Activated naive CD4-positive, alpha-beta T cell (primary cell): Measurements from ENCODE around the gene MED12L.

Experiments
- DNase-seq, 4 experiments: peaks; one replicate each; lab custom pipeline; 2025; lab: John Stamatoyannopoulos, UW

MED12L gene

DNA sequence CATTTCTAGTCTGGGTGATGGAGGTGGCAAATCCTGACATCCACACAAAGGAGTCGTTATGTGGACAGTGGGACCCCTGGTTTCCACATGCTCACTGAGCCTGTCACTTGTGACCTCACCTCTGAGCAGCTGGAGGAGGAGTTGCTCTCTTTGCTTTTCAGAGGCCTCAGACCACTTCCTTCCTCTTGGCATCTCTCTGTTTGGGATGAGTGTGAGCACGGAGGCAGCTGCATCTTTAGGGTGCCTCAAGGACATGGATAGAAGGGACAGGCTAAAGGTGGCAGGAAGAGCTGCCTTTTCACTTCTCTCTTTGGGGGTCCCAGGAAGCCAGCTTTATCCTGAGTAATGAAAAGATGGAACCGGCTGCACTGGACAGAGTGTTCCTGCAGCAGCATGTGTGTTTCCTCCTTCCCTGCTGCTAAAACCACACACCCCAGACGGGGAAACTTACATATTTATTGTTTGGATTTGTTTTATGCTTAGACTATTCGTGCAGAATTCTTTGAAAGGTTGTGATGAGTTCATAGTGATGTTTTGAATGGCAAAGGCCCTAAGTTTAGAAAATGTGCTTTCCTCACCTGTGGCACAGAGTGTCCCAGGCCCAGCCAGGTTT is 85.8 kb downstream of the MED12L start:
- DNase-seq = no peak

- DNase-seq = no peak
Observed at GRCh38 chr3:151174351-151174750, 88.9 kb downstream of the MED12L start.

- DNase-seq = no peak
Observed at GRCh38 chr3:151175952-151176351, 90.5 kb downstream of the MED12L start.

DNA sequence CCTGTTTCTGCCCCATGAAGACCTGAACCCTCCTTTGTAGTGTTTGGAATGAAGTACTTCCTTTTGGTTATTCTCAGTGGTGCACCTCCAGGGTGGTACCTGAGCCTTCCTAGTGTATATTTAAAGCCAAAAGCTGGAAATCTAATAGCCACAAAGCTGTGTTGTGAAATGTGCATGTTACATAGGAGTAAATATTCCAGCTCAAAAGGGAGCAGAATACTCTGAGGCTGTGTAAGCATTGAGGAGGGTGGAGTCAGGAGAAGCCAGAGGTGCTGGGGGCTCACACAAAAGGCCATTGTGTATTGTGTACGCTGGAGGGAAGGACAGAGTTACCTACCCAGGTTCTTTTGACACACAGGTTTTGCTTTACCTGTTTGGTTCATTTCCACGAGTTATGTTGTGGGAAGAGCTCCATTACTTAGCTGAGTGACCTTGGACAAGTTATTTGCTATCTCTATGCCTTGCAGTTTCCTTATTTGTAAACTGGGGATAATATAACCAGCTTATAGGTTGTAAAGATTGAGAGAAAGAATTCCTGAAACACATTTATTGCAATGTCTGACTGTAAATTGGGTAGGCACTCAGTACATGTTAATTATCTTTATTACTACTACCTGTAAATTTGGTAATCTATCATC is 92.9 kb downstream of the MED12L start:
- no peak for DNase-seq

DNA sequence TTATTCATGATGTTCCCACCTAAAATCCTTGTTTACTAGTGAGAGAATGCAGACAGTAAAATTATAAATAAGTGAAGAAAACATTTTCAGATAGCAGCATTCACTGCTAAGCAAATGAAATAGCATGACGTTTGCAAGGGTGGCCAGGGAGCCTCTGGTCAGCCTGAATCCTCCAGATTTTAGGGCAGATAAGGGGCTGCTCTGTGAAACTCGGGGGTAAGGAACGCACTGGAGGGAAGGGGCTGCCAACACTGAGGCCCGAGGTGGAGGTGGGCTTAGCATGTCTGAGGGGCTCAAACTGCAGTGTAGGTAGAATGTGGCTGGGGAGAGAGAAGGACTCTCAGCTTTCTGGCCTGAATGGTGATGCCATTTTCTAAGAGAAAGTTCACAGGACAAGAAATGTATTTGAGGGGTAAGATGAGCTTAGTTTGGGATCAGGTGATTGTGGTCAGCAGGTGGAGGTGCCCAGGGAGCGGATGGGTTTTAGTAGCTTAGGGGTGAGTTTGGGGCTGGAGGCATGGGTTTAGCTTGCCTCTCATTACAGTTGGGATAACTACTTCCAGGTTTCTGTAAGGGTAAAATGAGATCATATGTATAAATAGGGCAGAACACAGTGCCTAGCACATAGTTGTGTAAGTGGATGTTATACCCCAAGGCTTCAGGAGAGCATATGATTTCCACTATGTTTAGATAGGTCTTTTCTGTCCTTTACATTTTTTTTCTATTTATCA is 97.0 kb downstream of the MED12L start:
- no peak for DNase-seq

GRCh38 chr3:151183265-151183671 is 97.8 kb downstream of the MED12L start:
- no peak for DNase-seq

- DNase-seq = no peak
Observed at GRCh38 chr3:151191095-151191494, 105.6 kb downstream of the MED12L start.

DNA sequence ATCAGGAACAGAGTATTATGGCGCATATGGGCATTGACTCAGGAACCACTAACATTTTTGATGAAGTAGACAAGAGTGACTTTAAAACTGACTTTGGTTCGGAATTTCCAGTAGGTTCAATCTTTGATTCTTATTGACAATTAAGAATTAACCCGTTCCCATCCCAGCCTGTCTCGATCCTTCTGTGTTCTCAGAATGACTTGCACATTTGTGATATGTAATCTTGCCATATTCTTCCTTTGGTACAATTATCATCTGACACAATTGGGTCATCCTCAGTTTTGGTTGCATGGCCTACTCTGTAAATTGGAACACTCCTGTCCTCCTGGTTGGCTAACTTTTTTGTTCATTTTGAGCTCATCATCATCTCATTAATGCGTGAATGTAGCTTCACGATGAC is 107.1 kb downstream of the MED12L start:
- no peak for DNase-seq

- no peak for DNase-seq
Observed at GRCh38 chr3:151195826-151196225, 110.4 kb downstream of the MED12L start.

DNA sequence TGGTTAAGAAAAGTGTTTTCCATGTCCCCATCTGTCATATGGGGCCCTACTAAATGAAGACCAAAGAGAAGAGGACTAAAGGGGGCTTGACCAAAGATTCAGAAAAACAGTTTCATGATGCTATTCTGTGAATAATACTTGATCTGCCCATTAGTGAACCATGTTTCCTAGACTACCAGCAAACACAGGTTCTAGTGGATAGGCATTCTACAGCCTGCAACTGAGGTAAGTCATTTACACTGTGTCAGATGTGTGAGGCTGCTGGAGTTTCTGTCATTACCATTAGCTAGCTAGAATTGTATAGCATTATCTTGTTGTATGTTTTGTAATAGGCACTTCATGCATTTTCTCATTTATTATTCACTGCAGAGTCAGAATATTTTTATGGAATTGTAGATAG is 111.0 kb downstream of the MED12L start:
- no peak for DNase-seq

GRCh38 chr3:151197228-151197627 is 111.8 kb downstream of the MED12L start:
- DNase-seq = no peak

DNA sequence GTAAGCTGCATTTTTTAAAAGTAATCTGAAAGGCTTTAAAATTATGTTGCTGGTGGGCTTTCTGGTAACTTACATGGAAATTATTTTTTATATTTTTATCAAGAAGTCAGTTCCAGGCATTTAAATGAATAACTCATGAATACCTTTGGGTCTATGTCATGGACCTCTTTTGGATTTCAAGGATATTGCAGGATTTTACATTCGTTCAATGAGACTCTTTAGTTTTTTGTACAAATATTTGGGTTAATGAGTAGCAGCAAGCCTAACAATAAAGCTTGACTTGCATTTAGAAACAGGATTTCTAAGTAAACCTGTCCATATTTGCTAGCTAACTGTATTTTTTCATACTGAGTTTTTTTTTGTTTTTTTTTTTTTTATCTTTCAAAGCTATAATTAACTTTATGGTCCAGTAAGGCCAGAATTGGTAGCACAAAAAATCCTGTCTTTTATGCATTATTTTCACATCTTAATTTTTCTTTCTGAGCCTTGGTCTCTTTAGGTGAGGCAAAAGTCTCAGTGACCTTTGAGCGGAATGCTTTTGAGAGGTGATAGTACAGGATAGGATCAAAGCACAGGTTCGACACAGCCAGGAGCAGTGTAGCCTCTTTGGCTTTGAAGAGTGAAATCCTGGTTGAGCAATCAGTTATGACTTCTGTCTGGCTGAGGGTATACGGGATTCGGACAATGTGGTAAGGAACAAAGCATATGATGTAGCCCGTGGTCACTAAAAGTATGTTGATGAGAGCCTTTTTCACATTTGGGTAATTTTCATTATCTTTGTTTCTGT is 112.7 kb downstream of the MED12L start:
- DNase-seq = no peak

- no peak for DNase-seq
Observed at GRCh38 chr3:151198849-151199248, 113.4 kb downstream of the MED12L start.

DNA sequence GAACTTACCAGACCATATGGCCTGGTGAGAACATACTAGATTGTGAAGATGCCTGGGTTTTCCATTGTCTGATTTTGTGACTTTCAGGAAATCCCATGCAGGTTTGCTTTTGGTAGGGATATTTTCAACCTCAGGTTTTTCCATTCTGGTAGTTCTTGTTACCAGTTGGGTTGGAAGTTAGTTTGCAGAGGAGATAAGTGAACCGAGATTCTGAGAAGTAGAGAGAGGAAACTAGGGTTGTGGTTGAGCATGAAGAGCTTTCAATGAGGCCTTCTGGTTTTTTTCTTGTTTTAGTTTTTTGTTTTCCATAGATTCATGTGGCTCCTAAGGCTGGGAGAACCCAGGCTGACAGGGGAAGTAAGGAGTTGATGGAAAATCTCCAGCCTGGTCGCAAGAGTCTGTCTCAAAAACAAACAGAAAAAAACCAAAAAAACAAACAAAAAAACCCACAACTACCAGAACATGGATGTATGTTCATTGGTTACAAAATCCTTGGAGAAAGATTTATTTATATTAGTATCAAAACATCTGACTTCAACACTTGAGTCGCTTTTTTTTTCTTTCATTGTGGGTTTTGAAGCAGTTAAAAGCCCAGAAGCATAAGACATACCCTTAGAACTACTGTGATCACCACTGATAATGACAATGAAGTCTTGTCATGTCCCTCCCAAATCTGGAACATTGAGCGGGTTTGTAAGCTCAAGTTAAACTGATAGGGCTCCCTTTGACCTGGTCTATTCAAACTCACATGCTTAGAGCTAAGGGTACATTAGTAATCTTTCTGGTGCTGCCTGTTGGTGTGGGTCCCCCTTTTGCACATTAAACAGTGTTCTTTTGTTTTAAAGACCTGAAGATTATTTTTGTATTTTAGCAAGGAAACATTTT is 114.3 kb downstream of the MED12L start:
- no peak for DNase-seq

DNA sequence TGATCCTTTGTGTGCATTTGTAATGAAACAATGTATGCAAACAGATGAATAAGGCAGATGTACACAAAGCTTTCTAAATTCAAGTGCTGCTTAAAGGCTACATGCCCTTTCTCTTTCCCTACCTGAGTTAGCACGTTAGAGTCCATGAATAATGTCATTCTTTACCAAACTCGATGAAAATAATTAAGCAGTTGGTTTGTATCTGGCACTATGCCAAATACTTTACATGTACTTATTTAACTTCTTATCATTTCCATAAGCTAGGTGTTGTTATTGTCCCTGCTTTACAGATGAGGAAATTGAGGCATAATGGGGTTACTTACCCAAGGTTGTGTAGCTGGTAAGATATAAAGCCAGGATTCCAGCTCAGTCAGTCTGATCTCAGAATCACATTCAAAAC is 115.1 kb downstream of the MED12L start:
- DNase-seq = no peak

- no peak for DNase-seq
Observed at GRCh38 chr3:151201051-151201730, 115.7 kb downstream of the MED12L start.

GRCh38 chr3:151203051-151203420 is 117.6 kb downstream of the MED12L start, which contains the start of gene GPR171:
TSS of gene GPR171 (minus strand) at chr3:151203216. CDS start at chr3:151199386, 3,830 bp downstream.
- peak in 3 of 4 experiments; percentile 5 to 39 (median 5) for DNase-seq

DNA sequence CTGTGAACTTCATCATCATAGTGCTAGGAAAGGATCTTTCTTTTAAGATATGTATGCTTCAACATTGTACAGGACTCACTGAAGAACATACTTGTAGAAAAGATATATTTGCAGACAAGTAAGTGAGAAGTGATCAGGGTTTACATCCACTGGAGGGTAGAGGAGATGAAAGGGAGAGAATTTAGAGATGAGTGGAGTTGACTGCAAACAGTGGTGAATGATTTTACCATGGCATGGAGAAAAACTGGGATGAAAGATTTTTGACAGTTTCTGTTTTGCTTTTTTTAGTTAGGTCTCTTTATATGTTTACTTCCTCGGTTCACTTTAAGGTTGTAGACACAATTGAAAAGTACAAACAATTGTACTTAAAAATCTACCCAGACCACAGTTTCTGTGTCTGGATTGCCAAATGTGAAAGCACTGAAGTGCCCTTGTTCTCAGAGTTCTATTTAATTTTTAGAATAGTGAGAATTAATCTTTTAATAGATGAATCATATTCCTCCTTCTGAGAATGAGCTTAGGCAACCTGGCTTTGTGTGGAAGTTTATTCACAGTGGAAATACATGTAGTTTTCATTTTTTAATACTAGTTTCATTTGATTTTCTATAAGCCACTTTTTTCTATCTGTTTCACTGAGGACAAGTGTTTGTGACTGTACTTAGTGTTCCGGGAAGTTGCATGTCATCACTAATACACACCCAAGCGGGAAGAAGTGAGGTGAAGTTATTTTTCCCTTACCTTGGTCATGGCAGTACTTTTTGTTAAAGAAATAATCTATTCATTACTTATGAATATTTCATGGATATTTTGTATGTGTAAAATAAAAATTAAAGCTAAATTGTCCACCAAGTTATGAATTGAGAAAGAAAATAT is 119.3 kb downstream of the MED12L start:
- DNase-seq = no peak

- DNase-seq = no peak
Observed at GRCh38 chr3:151205482-151205881, 120.0 kb downstream of the MED12L start.

DNA sequence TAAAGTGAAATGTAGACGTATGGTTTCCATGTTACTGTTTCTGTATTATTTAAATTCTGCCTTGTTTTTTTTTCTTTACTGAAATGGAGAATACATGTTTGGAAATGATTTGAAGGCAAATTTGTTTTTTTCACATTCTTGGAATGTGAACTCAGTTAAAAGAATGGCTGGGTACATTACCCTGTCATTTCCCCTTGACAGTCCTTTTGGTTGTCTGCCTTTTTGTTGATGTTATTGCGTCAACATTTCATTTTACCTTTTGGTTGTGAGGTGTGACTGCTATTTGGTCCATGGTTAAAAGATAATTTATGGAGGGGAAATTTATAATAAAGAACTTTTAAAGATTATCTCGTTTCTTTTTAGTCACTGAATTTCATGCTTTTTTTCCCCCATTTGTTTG is 120.7 kb downstream of the MED12L start:
- no peak for DNase-seq
